Mesenteric fat pad (tissue), 1 donor: ENCODE measurements around the gene KLHL17. TPM values are rescaled to one million over a fixed set of nuclear protein-coding genes. Genes with fewer than 3 reads are reported as not detected.
"Not testable (repeated sequence)": the region's sequence is repeated elsewhere in the genome, so short reads cannot be mapped to it uniquely, and the experiment has no call there.

Source experiments
- DNase-seq: peaks from one replicate; pipeline ENCODE4 v3.0.0-alpha.2; 2020; ENCODE audit warnings: low spot score
- total RNA-seq: library from RNA; stranded (reverse); fragmentation: NEBNext Ultra II Directional; extraction: Animal tissue kit (Norgen Biotek cat#: 25700); gene quantifications from one replicate; pipeline ENCODE4 v1.2.1, GENCODE V29; 2021
- donor health status: DM: yes; HTN: yes; CAD: no.

KLHL17 gene
- total RNA-seq, 1 donor from 2014 or later: 8.8 TPM

DNA sequence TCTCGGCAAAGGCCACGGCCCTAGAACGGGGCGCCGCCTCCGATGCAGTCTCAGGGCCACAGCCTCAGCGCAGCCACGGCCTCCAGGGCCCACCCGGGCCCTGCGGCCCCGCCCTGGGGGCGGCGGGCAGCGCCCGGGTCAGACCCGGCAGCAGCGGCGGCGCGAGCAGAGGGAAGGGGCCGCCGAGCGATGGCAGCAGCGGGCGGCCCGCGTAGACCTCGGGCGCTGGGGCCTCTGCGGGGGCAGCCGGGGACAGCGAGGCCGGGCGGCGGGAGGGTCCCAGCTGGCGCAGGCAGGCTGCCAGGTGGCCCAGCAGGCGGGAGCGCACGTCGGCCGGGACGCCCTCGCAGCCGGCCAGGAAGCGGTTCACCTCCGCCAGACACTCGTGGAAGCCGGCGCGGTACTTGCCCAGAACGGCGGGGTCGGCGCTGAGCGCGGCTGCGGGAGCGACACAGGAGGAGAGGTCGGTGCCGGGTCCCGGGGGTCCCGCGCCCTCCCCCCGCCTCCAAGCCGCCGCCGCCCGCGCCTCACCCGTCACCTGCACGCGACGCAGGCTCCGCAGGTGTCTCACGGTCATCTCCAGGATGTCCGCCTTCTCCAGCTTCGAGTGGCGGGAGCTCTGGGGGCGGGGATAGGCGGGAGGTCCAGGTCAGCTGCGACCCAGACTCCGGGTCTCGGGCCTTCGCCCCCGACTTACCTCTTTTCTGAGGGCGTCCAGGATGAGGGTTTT, 38.8 kb downstream of the KLHL17 start:
- no peak for DNase-seq

DNA sequence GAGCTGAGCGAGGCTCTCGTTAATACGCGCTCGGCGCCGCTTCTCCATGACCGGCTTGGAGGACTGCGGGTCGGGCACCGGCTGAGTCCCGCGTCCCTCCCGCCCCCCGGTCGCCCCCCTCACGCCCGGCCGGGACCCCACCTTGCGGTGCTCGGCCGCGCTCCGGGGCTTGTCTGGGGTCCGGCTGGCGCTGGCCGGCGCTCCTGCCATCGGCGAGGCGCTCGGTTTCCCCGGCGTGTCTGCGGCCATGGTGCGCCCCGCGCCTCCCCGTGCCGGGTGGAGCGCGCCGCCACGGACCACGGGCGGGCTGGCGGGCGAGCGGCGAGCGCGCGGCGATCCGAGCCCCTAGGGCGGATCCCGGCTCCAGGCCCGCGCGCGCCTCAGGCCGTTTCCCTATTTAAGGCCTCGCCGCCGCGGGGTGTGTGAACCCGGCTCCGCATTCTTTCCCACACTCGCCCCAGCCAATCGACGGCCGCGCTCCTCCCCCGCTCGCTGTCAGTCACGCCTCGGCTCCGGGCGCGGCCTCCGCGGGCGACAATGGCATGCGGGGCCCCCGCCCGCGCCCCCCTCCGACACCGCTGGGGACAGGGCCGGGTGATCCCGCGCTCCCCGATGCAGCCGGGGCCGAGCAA, 39.5 kb downstream of the KLHL17 start, which contains the start of gene HES4:
Gene HES4 (minus strand): TSS at position 373 of the 632 bp plus-strand sequence. CDS start 124 bp downstream, at position 249.
- no peak for DNase-seq

DNA sequence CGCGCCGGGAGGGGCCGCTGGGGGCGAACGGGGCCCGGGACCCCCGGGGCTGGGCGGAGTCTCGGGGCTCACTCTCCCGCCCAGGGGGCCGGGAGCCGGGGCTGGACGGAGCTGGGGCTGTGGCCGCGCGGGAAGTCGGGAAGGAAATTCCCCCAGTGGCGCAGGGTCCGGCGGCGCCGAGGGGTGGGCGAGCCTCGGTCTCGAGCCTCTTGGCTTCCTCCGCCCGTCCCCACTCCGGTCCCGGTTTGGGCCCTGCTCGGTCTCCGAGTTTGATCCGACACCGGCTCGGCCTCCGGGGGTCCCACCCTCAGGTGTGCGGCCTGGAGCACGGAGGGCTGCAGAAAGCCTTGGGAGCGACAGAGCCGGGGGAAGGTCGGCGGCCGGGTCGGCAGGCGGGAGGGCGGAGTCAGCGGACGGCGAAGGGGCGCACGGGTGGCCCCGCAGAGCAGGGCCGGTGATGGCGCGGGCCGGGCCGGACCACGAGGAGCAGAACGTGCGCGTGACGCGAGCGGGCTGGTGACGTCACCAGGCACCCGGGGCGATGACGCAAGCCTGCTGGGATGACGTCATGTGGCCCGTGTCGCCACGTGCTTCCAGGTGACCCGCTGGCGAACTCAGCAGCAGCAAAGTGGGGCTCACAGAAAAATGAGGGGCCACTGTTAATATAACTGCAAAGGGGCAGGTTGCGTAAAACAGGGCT, 40.1 kb downstream of the KLHL17 start:
- DNase-seq: no peak

DNA sequence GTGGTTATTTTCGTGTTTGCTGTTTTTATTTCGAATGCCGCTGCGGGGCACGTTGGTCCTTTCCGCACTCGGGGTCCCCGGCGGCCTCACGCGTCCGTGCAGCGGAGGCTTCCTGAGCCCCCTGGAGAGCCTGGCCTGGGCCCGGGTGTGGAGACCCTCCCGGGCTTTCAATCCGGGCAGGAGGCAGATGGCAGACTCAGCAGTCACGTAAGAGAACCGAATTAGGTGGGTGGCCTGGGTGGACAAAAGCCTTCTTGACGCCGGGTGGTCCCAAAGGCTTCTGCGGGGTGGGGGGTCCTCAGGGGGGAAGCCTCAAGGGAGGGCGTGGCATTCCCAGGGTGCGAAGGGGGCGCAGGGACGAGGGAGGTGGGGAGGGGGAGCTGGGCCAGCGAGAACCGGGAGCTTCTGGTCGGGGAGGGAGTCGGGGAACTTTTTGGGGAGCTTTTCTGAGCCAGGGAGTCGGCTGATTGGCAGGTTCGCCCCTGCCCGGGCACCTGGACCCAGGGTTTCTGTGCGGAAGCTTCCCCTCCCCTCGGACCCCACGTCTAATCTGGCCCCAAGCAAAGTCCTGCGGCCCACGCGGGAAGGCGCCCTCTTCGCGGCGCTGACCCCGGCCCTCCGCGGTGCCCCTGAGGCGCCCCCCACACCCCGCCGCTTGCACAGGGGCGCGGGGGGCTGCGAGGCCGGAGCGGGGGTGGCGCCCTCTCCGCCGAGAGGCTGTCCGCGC, 40.8 kb downstream of the KLHL17 start:
- DNase-seq: no peak

DNA sequence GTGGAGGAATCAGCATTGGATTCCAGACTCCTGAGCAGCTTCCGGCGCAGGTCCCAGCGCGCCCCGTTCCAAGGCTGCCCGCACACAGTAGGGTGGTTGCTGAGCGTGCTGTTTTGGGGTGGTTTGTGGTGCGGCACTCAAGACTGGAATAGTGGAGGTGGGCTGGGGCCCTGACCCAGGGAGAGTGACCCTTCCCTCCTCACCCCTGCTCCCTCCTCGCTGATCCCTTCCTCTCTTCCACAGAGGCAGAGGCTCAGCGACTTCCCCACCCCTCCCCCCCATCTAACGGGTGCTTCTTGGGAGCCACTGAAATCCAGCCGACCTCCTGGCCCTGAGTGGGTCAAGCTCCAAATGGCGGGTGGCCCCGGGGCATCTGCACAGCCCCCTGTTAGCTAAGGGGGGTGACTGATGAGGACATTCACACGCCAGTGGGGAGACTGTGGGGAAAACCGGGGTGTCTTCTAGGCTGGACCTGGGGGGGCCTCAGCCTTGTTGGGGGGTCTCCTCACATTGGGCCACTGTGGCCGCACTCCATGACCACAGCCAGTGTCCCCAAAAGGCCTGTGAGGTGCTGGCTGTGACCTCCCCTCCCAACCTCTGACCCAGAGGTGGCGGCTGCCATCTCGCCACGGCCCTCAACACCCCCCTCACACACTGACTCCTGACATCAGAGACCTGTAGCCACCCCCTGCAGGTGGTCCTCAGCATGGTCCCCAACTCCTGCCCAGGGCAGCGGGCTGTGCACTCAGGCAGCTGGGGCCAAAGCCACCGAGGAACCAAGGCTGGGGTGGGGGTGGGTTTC, 43.4 kb downstream of the KLHL17 start:
- DNase-seq: no peak

DNA sequence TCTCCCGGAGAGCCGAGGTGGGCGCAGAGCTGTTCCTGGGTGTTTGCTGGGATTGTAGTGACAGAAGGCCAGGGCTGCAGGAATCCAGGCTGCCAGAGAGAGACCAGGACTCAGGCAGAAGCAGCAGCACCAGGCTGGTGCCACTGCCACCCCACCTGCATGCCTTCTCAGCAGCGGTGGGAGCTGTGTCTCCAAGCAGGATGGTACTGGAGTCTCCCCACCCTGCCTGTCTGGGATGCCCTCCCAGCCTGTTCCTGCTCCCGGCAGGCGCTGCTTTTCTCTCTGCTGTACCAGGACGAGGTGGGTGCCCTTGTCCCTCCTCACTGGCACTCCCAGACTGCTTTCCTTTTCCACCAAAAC, 44.0 kb downstream of the KLHL17 start:
- DNase-seq: no peak

DNA sequence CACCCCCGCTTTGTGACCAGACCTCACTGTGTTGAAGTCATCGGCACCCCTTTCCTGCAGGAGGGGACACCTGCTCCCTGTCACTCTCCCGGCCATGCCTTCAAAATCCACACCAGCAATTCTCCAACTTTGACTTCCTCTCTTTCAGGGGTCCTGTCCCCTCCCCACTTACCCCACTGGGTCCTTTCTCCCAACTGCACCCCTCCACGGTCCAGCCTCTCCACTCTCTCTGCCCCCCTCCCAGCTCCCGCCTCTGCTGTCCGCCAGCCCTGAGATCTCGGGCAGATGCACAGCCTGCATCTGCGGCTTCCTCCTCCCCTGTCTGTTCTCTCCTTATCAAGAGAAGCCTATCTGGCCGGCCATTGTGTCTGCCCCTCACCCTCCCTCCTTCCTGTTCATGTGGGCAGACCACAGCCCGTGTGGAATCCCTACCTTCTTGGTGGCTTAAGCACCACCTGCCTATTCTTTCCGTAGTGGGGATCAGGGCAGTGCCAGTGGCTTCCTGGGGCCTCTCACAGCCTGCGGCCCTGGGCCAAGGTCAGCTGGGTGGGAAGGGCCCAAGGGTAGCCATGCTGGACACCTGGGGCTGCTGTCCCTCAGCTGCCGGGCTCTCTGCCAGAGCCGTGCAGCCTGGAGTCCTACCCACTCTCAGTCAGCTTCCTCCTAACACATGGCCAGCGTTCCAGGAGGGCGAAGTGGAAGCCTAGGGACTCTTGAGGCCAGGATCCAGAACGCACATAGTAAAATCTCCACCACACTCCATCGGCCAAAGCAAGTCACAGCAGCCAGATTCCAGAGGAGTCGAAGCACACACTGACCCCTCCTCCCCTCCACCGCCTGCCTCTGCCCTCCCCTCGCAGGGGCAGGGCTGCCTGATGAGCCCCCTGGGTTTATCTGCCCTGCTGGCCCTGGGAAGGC, 44.7 kb downstream of the KLHL17 start:
- DNase-seq: no peak

DNA sequence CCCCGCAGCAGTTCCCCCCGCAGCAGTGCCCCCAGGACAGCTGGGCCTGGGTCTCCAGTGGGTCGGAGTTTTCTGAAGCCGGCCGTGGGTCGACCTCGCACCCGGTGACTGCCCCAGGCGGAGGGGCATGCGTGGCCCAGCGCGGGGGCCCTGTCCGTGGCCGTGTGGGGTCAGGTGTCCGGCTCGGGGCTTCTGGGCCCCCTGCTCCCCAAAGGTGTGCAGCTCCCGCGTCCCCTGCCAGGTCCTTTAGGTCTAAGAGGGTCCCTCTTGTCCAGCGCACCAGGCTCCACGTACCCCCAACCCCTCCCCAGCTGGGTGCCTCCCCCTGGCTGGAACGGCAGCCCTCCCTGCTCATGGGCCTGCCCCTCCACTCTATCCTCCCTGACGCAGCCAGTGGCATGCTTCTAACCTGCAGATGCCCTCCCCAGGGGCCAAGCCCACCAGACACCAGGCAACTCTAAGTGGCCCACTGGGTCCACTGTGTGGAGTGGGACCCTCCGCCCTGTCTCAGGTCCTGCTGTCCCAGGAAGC, 45.5 kb downstream of the KLHL17 start:
- DNase-seq: no peak

DNA sequence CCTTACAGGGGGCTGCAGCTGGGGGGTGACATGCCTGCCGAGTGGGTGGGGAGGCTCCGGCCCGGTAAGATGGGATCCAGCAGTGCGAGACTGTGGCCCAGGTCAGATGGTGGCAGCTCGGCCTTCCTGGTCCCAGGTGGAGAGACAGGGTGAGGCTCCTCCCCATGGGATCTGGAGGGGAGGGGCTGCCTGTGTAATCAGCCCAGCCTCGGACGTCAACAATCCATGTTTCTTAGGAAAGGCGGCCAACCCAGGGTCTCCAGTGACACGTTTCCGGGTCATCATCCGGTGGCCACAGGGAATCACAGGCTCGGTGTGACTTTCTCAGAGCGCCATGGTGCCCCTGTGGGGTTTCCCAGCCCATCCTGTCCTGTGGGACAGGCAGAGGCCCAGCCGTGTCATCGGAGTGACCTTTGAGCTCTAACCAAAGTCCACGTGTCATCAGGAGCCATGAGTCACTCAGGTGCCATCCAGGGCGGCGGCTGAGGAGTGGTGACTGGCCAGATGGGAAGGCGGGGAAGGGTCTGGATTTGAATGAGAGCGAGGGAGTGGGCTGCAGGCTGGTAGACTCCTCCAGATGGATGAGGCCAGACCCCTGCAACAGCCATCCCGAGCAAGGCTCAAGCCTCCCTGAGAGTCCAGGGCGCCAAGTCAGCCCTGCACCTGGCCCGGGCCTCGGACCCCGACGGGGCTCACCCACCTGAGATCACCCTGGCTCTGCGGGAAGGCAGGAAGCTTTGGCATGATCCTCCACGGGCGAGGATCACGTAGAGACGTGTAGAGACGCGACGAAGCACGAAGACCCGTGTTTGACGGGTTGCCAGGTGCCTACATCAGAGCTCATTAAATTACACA, 46.1 kb downstream of the KLHL17 start:
- DNase-seq: no peak

DNA sequence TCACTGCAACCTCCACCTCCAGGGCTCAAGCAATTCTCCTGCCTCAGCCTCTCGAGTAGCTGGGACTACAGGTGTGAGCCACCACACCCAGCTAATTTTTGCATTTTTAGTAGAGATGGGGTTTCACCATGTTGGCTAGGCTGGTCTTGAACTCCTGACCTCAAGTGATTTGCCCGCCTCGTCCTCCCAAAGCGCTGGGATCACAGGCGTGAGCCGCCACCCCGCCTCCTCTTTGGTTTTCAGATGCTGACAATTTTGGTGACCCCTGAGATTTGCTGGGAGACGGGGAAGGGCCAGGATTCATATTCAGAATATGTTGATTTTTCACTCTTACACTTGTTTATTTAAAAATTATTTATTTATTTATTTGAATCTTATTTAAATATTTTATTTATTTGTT, 49.7 kb downstream of the KLHL17 start:
- DNase-seq: not testable (repeated sequence)

DNA sequence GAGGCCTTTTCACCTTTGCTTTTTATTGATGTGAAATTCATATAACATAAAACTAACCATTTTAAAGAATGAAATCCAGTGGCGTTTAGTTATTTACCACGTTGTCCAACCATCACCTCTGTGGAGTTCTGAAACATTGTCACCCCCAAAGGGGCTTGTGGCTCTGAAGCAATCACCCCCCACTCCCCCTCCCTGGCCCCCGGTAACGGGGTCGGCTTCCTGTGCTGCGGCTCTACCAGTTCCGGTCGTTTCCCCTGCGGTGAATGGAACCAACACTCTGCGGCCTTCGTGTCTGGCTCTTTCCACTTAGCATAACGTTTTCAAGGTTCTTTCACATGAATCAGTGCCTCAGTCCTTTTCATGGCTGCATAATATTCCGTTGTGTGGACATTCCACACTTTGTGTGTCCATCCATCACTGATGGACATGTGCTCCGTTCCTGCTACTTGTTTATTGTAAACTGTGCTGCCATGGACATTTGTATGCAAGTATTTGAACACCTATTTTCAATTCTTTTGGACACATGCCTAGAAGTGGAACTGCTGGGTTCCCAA, 51.1 kb downstream of the KLHL17 start:
- no peak for DNase-seq

DNA sequence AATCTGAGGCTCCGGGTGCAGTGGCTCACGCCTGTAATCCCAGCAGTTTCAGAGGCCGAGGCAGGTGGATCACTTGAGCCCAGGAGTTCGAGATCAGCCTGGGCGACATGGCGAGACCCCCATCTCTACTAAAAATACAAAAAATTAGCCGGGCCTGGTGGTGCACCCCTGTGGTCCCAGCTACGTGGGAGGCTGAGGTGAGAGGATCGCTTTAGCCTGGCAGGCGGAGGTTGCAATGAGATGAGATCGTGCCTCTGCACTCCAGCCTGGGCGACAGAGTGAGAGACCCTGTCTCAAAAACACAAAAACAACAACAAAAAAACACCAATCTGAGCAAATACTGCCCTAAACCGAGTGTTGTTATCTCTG, 52.3 kb downstream of the KLHL17 start:
- not testable (repeated sequence) for DNase-seq

DNA sequence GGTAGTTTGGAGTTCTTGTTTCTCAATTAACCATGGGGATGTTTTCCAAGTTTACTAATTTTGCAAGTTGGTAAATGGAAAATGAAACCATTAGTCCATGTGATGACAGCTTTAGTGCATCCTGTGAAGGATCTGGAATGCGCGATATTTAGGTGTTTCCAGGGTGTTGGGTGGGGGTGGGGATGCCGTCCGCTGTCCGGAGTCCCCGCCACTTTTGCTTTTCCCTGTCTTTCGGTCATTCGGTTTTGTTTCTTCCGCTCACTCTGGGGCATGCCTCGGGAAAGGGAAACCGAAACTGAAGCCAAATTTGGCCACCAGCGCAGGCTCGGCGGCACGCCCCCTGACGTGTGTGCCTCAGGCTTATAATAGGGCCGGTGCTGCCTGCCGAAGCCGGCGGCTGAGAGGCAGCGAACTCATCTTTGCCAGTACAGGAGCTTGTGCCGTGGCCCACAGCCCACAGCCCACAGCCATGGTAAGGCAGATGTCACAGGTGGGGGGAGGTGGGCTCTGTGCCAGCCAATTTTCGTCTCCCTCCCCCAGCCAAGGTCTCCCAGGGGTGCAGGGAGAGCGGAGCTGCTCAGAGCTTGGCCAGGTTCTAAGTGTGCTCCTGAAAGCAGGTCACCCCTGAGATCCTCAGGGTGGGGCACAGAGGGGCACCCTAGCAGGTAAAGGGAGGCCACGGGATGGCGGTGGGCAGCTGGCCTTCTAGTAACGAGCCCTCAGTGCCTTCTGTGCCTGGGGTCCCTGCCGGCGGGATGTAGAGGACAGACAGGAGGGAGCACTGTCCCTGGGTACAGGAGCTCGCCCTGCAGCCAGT, 52.9 kb downstream of the KLHL17 start, which contains the start of gene ISG15:
Gene ISG15 (plus strand): TSS at position 393 of the 817 bp plus-strand sequence. CDS start 77 bp downstream, at position 470.
- DNase-seq: peak; percentile 97

DNA sequence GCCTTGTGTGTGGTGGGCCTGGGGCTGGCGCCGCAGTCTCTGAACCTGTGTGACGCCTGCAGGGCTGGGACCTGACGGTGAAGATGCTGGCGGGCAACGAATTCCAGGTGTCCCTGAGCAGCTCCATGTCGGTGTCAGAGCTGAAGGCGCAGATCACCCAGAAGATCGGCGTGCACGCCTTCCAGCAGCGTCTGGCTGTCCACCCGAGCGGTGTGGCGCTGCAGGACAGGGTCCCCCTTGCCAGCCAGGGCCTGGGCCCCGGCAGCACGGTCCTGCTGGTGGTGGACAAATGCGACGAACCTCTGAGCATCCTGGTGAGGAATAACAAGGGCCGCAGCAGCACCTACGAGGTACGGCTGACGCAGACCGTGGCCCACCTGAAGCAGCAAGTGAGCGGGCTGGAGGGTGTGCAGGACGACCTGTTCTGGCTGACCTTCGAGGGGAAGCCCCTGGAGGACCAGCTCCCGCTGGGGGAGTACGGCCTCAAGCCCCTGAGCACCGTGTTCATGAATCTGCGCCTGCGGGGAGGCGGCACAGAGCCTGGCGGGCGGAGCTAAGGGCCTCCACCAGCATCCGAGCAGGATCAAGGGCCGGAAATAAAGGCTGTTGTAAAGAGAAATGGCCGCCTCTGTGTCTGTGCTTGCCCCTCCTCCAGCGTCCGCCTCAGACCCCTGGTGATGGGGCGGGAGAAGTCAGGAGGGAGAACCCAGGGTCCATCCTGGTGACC, 53.7 kb downstream of the KLHL17 start:
- no peak for DNase-seq

DNA sequence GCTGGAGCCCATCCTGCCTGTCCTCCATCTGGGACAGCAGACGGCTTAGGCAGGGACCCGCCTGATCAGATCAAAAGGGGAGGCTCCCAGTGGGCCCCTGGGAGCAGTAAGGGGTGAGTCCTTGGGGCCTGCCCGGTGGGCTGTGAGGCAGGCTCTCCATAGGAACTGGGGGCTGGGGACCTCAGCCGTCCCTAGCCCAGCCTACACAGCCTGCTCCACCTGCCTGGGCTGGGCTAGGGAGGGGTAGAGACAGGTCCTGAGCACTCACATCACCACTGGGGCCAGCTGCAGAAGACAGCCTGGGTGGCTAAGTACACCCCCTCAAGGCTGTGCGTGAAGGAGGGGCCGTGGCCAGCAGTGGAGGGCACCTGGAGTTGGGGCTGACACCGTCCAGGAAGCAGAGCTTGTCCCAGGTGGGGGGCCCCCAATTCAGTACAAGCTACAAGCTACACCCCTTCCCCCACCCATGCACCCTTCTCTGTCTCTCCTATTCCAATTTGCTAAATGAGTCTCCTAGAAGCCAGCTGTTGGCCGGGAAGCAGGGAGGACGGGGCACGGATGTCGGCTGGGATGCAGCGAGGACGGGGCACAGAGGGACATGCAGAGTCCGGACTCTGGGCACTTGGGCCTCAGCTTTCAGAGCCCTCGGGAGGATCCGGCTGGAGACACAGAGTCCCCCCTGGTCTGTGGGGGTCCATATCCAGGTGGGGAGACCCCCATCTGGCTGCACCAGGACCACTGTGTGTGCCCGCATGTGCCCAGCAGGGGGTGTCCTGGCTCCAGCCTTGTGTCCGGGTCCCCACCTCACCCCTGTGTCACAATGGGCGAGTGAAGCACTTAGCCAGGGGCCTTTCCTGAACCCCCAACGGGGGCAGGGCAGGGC, 54.7 kb downstream of the KLHL17 start:
- no peak for DNase-seq
